ENCODE results near the gene MED17.
"Not testable (repeated sequence)": the region's sequence is repeated elsewhere in the genome, so short reads cannot be mapped to it uniquely, and the experiment has no call there.

MED17 gene, protein sequence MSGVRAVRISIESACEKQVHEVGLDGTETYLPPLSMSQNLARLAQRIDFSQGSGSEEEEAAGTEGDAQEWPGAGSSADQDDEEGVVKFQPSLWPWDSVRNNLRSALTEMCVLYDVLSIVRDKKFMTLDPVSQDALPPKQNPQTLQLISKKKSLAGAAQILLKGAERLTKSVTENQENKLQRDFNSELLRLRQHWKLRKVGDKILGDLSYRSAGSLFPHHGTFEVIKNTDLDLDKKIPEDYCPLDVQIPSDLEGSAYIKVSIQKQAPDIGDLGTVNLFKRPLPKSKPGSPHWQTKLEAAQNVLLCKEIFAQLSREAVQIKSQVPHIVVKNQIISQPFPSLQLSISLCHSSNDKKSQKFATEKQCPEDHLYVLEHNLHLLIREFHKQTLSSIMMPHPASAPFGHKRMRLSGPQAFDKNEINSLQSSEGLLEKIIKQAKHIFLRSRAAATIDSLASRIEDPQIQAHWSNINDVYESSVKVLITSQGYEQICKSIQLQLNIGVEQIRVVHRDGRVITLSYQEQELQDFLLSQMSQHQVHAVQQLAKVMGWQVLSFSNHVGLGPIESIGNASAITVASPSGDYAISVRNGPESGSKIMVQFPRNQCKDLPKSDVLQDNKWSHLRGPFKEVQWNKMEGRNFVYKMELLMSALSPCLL

GRCh38 chr11:93784145-93784934 lies at the start of gene MED17:
Gene MED17 (plus strand): TSS chr11:93784282. CDS start chr11:93784514, 232 bp downstream.
- DNase-seq (ENCODE audit: low read depth in 1 of 2, low spot score in 1 of 2): peak; percentile 71 to 80

- no peak for DNase-seq (ENCODE audit: low read depth in 1 of 2, low spot score in 1 of 2)
Observed at GRCh38 chr11:93734427-93735222, 49.5 kb upstream of the MED17 start.

DNA sequence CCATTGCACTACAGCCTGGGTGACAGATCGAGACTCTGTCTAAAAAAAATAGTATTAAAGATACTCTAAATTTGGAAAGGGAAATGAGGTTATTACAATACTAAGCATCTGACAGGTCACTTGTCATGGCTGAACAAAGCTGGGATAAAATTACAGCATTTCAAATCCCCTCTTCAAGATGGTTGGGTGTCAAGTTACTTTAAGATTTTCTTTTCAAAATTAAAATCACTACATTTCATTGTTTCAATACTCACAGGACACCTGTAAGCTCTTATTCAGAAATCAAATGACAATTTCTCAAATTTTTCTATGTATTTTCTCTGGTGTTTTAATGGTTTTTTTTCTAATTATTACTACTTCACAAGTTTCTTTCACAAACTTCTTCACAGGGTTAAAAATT lies 48.5 kb upstream of the MED17 start:
- no peak for DNase-seq (ENCODE audit: low read depth in 1 of 2, low spot score in 1 of 2)

GRCh38 chr11:93736129-93736528 lies 48.0 kb upstream of the MED17 start:
- DNase-seq (ENCODE audit: low read depth in 1 of 2, low spot score in 1 of 2): no peak

DNA sequence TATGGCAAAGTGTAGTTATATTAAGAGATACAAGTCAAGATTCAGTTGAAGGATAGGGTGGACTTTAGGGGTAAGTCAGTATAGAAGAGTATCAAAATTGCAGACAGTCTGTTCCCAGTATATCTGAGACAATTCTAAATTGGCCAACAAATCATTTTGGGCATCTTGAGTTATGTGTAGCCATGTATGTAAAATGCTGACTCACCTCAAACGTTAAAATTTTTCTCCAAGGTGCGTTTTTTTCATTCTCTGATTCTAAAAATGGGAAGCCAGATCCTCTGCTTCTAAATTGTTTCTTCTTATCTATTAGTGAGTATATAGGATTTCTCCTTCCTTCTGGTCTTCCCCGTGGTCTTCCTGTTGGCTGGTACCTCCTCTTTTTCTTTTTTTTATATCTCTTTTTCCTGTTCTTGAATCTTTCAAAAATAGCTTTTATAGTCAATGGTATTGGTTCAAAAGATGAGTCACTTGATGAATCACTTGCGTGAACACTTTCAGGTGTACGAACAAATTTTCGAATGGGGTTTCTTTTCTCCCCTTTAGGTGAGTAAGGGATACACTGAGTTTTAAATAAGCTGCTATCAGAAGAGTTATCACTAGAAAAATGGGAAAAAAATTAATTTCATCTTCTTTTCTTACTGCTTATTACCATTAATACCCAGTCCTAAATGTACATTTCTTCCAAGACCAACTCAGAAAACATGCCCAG lies 46.0 kb upstream of the MED17 start:
- DNase-seq (ENCODE audit: low read depth in 1 of 2, low spot score in 1 of 2): no peak

DNA sequence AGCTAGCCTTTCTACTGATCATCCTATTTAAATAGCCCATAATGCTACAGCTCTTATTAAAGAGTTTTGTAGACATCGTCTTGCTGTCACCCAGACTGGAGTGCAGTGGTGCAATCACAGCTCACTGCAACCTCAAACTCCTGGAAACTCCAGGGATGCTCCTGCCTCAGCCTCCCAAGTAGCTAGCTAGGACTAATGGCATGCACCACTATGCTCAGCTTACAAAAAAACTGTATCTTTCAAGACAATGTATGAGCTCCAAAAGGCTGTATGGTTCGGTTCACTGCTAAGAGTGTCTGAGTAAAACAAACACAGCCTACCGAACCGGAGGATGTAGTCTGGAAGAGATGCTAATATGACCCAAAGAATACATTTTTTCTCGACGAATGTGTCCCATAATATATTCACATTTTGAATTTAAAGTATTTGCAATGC lies 45.4 kb upstream of the MED17 start:
- no peak for DNase-seq (ENCODE audit: low read depth in 1 of 2, low spot score in 1 of 2)

DNA sequence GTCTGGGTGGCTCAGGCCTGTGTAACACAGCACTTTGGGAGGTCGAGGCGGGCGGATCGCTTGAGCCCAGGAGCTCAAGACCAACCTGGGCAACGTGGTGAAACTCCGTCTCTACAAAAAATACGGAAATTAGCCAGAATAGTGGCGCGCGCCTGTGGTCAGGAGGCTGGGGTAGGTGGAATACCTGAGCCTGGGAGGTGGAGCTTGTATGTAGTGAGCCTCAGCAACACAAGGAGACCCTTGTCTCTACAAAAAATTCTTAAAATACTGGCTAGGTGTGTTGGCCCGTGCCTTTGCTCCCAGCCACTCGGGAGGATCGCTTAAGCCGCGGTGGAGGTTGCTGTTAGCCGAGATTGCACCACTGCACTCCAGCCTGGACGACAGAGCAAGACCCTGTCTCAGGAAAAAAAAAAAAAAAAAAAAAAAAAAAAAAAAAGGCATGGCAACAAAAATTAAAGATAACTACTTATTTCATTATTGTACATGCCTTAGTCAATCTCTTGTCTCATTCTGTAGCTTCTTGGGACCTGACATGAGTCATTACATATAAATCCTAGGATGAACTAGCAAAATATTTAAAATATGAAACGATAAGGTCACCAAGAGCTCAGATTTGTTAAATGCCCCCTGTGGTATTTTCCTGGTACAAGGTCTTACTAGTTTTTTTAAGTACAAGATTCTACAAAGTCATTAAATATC lies 43.9 kb upstream of the MED17 start:
- DNase-seq (ENCODE audit: low read depth in 1 of 2, low spot score in 1 of 2): peak in 1 of 2 donors; percentile 15

DNA sequence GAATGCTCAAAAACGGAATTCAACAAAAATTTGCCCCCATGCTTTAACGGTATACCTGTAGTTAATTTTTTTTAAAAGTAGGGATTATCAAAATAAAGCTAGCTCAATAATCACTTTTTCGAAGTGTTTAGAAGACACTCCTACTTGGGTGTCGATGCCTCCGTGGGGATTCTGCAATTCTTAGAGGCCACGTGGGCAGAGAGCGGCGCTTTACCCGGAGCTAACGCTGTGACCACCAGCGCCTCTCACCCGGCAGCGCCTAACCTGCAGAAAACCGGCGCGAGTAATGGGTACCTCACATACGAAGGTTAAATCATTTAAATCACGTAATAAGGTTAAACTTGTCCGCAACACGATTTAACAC lies 43.4 kb upstream of the MED17 start:
- DNase-seq (ENCODE audit: low read depth in 1 of 2, low spot score in 1 of 2): peak in 1 of 2 donors; percentile 50

GRCh38 chr11:93741094-93741881 lies 42.8 kb upstream of the MED17 start, which contains the start of the genes C11orf54 and TAF1D:
Gene C11orf54 (plus strand): TSS chr11:93741672. CDS start chr11:93747394, 5,722 bp downstream.
Gene TAF1D (minus strand): TSS chr11:93741495. CDS start chr11:93739304, 2,191 bp downstream.
- peak; percentile 85 to 88 for DNase-seq (ENCODE audit: low read depth in 1 of 2, low spot score in 1 of 2)

DNA sequence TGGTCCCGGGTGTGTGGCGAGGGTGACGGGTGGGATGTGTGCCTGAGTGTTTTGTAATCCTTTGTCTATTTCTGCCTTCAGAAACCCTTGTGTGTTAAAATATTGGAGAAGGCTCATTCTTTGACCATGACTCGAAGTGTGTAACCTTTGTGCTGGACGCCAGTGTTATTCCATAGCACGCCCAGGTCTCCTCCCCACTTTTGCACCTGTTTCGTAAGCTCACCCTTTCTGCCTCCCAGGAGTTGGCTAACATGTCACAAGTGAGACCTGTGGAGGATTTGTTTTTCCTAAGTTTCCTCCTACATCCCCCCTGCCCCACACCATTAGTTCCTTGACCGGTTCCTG lies 42.2 kb upstream of the MED17 start:
- no peak for DNase-seq (ENCODE audit: low read depth in 1 of 2, low spot score in 1 of 2)

DNA sequence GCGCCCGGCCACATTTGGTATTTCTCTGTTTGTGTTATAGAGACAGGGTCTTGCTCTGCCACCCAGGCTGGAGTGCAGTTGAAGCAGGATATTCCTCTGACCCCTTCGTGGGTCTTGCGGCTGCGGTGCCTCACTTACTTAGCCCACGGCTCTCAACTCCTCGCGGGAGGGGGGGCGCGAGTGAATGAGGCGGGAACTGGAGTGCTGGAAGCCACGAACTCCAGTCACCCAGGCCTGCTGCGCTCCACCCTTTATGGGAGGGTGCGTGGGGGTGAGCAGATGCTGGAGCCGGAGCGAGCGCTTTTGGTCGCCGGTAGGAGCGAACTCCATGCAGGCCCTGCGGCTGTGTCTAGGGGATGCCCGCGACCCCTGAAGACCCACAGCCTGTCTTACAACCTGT lies 40.8 kb upstream of the MED17 start:
- no peak for DNase-seq (ENCODE audit: low read depth in 1 of 2, low spot score in 1 of 2)

DNA sequence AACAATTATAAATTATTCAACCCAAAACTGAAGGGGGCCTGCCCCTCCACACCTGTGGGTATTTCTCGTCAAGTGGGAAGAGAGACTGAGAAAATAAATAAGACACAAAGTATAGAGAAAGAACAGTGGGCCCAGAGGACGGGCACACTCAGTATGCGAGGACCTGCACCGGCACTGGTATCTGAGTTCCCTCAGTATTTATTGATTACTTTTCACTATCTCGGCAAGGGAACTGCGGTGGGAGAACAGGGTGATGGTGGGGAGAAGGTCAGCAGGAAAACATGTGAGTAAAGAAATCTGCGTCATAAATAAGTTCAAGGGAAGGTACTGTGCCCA lies 39.4 kb upstream of the MED17 start:
- DNase-seq (ENCODE audit: low read depth in 1 of 2, low spot score in 1 of 2): no peak

- DNase-seq (ENCODE audit: low read depth in 1 of 2, low spot score in 1 of 2): not testable (repeated sequence)
Observed at GRCh38 chr11:93745005-93745755, 38.9 kb upstream of the MED17 start.

GRCh38 chr11:93746101-93746500 lies 38.0 kb upstream of the MED17 start:
- no peak for DNase-seq (ENCODE audit: low read depth in 1 of 2, low spot score in 1 of 2)

GRCh38 chr11:93747122-93747521 lies 37.0 kb upstream of the MED17 start:
- DNase-seq (ENCODE audit: low read depth in 1 of 2, low spot score in 1 of 2): no peak

DNA sequence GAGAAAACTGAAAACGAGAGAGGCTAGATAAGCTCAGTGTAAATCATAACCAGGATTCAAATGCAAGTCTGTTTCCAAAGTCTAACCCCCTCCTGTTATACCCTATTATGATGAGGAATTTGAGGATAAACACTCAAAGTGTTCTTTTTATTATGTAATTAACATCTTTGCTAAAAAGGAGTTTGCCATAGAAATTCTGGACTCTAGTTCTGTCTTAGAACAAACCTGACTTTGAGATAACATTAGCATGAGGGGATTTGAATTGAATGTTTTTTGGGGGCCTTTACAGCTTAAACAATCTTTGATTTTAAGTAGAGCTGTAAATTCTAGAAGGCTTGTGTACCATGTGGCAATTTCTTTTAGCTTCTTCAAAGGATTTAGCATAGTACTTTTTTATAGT lies 33.1 kb upstream of the MED17 start:
- DNase-seq (ENCODE audit: low read depth in 1 of 2, low spot score in 1 of 2): no peak

- no peak for DNase-seq (ENCODE audit: low read depth in 1 of 2, low spot score in 1 of 2)
Observed at GRCh38 chr11:93753241-93753640, 30.8 kb upstream of the MED17 start.

- DNase-seq (ENCODE audit: low read depth in 1 of 2, low spot score in 1 of 2): no peak
Observed at GRCh38 chr11:93756748-93757147, 27.3 kb upstream of the MED17 start.

Data from stimulated activated CD4-positive, alpha-beta T cell treated with anti-CD3 and anti-CD28 coated beads, Interleukin-15, amount 100 ng/mL, for 1 hour (primary cell).